Stimulated activated effector memory CD8-positive, alpha-beta T cell treated with anti-CD3 and anti-CD28 coated beads, Interleukin-12 subunit alpha, Interleukin-12 subunit beta, amount 100 ng/mL, for 72 hours (primary cell): ENCODE data around the gene CPNE2.
A peak's percentile ranks its signal among the peaks of the same experiment; 100 is the strongest.
"Not testable (repeated sequence)": the region's sequence is repeated elsewhere in the genome, so short reads cannot be mapped to it uniquely, and the experiment has no call there.

Source experiments
- ATAC-seq: fragments of 150-1000 bp; cut with Tn5 transposase; 2 replicates; pipeline ENCODE4 v1.10.0; 2021
- DNase-seq, 2 donors: peaks; one replicate each; pipeline ENCODE4 v3.0.0; 2021 to 2022; ENCODE audit warnings: low spot score in 2 of 2
- H3K27ac Mint-ChIP-seq: one replicate; pipeline ENCODE4 v1.8.0; 2022; ENCODE audit warnings: mild to moderate bottlenecking, mixed read lengths
- H3K36me3 Mint-ChIP-seq: one replicate; pipeline ENCODE4 v1.8.0; 2022; ENCODE audit warnings: mild to moderate bottlenecking, mixed read lengths
- H3K4me1 Mint-ChIP-seq: one replicate; pipeline ENCODE4 v1.8.0; 2022; ENCODE audit warnings: mixed read lengths
- H3K4me3 Mint-ChIP-seq: one replicate; pipeline ENCODE4 v1.8.0; 2022; ENCODE audit warnings: mild to moderate bottlenecking, mixed read lengths
- H3K9me3 Mint-ChIP-seq: one replicate; pipeline ENCODE4 v1.8.0; 2022; ENCODE audit warnings: mixed read lengths

The CPNE2 gene

DNA sequence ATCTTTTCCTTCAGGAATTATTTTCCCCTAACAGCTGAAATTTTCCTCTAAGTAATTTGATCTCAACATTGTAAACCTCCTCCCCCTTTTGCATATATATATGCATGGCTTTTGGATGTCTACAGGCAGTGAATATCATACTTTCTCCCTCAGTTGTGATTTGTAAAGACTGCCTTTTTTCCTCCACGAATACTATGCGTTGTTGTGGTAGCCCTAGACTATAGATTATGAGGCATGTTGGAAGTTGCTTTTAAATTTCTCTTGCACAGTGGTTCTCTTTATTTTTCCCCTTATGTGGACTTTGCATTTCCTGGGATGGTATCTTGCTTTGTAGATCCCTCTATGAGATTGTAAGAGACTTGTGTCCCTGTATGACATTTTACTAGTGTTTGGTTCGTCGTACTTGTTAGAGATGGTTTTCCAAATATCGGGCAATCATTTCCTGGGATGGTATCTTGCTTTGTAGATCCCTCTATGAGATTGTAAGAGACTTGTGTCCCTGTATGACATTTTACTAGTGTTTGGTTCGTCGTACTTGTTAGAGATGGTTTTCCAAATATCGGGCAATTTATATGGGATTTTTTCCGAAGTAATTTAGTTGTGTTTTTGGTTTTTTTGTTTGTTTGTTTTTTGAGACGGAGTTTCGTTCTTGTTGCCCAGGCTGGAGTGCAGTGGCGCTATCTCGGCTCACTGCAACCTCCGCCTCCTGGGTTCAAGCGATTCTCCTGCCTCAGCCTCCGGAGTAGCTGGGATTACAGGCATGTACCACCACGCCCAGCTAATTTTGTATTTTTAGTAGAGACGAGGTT, 95.7 kb downstream of the CPNE2 start:
- Mint-ChIP-seq H3K27ac (peak overlapping the region; percentile 99), H3K4me3 (peak overlapping the region; percentile 99), H3K36me3 (peaks cover 35% of the 10 kb centered on the region), H3K4me1 (peaks cover 42% of the 10 kb centered on the region)
- not testable (repeated sequence) for DNase-seq, ATAC-seq, H3K9me3 Mint-ChIP-seq

DNA sequence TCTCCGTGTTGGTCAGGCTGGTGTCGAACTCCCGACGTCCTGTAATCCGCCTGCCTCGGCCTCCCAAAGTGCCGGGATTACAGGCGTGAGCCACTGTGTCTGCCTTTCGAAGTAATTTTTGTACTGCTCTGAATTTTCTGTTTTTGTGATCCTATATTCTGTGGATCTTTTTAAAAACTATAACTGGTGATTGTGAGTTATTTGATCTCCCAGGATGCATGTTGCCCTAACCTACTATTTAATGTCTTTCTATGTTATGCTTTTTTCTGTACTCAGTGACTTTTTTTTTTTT, 96.3 kb downstream of the CPNE2 start:
- Mint-ChIP-seq H3K4me1 (peaks cover 41% of the 10 kb centered on the region), H3K27ac (no peak overlapping the region), H3K9me3 (no peaks in the 10 kb centered on the region), H3K4me3 (no peak overlapping the region), H3K36me3 (peaks cover 35% of the 10 kb centered on the region)
- ATAC-seq (no peak), DNase-seq (no peak)

DNA sequence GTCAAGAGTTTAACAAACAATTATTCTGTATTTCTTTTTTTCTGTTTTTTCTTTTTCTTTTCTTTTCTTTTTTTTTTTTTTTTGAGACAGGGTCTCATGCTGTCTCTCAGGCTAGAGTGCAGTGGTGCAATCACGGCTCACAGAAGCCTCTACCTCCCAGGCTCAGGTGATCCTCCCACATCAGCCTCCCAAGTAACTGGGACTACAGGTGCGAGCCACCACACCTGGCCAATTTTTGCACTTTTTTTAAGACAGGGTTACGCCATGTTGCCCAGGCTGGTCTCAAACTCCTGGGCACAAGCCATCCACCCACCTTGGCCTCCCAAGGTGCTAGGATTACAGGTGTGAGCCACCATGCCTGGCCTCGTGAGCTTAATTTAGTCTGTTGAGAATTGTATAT, 97.1 kb downstream of the CPNE2 start:
- H3K27ac Mint-ChIP-seq, DNase-seq, H3K4me3 Mint-ChIP-seq, ATAC-seq, H3K9me3 Mint-ChIP-seq: not testable (repeated sequence)
- H3K36me3 Mint-ChIP-seq, result peaks cover 35% of the 10 kb centered on the region
- peaks cover 39% of the 10 kb centered on the region for H3K4me1 Mint-ChIP-seq

DNA sequence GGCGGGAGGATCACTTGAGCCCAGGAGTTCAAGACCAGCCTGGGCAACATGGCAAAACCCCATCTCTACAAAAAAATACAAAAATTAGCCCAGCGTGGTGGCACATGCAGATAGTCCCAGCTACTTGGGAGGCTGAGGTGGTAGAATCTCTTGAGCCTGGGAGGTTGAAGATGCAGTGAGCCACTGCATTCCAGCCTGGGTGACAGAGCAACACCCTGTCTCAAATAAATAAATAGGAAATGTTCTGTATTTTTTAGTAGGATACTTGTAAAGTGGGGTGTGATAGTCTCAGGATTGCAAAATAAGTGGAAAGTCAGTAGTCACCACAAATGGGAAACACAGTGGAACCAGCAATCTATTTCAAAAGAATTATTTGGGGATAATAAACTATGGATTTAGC, 97.8 kb downstream of the CPNE2 start:
- ATAC-seq (no peak), DNase-seq (no peak)
- no peak overlapping the region for H3K4me3 Mint-ChIP-seq
- H3K9me3 Mint-ChIP-seq, result no peaks in the 10 kb centered on the region
- H3K36me3 Mint-ChIP-seq, result peaks cover 40% of the 10 kb centered on the region
- H3K4me1 Mint-ChIP-seq, result peaks cover 33% of the 10 kb centered on the region
- no peak overlapping the region for H3K27ac Mint-ChIP-seq

DNA sequence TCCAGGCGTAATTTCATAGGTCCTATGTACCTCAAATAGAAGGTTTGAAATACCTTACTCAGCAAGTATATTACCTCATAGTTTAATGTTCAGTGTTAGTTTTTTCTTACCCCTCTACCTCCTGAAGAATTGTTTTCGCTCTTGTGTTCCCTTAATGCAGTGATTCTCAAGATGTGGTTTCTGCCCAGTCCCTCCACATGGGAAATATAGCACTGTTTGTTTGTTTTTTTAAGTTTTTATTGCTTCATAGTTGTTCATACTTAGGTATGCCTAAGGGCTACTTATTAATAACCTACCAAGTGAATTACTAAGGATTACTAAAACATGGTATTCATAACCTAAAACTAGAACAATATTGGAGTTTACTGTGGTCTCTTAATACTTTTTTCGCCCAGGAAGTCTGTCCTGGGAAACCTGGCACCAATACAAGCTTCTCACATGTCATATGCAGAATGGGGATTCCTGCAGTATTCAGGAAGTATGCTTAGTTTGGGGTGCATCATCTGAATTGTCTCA, 98.7 kb downstream of the CPNE2 start:
- no peaks in the 10 kb centered on the region for H3K9me3 Mint-ChIP-seq
- ATAC-seq (no peak), DNase-seq (no peak)
- no peak overlapping the region for H3K27ac Mint-ChIP-seq
- peaks cover 31% of the 10 kb centered on the region for H3K36me3 Mint-ChIP-seq
- H3K4me3 Mint-ChIP-seq, result no peak overlapping the region
- H3K4me1 Mint-ChIP-seq, result peaks cover 30% of the 10 kb centered on the region

DNA sequence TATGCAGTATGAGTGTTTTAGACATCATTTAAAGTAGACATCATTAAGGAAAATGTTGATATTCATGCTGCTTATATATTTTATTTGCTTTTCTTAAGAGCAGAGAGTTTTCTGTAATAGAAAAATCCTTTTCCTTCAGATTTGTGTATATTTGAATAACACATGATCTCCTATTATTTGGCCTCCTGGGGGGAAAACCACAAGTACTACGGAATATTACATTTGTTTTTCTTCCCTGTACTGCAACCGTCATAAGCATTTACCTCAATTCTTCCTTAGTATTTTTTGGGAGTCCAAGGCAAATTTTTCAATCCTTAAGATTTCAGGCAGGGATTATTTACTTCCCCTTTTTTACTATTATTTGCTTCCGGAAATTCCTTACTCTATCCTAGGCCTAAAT, 99.8 kb downstream of the CPNE2 start:
- peaks cover 22% of the 10 kb centered on the region for H3K36me3 Mint-ChIP-seq
- DNase-seq, result no peak
- no peak overlapping the region for H3K27ac Mint-ChIP-seq
- H3K4me3 Mint-ChIP-seq, result no peak overlapping the region
- no peak for ATAC-seq
- no peaks in the 10 kb centered on the region for H3K9me3 Mint-ChIP-seq
- peaks cover 23% of the 10 kb centered on the region for H3K4me1 Mint-ChIP-seq

DNA sequence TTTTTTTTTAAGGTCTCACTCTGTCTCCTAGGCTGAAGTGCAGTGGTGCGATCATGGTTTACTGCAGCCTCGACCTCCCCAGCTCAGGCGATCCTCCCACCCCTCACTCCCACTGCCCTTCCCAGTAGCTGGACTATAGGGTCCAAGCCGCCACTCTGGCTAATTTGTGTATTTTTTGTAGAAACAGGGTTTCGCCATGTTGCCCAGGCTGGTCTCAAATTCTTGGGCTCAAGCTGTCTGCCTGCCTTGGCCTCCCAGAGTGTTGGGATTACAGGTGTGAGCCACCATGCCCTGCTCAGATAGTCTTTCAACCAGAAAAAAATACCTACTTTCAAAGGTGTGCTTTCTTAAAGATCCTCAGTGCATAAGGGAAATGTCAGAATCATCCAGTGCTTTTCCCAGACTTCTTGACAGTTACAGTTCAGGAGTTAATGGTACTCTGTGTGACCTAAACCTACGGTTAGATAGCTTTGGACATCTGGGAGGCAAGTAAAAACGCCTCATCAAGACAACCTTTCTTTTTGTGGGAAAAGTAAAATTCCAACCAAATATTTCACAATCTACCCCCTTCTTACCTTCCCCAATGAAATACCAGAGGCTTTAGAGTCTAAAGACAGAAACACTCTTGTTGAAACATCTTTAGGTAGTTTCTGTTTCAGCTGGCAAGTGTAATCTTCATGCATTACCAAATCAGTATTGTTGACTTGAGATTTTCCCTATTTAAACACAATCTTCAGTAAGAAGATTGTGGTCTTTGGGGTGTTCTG, 100.5 kb downstream of the CPNE2 start:
- Mint-ChIP-seq H3K4me3 (no peak overlapping the region), H3K36me3 (peaks cover 29% of the 10 kb centered on the region), H3K4me1 (peaks cover 16% of the 10 kb centered on the region), H3K27ac (no peak overlapping the region), H3K9me3 (no peaks in the 10 kb centered on the region)
- DNase-seq (no peak), ATAC-seq (no peak)

DNA sequence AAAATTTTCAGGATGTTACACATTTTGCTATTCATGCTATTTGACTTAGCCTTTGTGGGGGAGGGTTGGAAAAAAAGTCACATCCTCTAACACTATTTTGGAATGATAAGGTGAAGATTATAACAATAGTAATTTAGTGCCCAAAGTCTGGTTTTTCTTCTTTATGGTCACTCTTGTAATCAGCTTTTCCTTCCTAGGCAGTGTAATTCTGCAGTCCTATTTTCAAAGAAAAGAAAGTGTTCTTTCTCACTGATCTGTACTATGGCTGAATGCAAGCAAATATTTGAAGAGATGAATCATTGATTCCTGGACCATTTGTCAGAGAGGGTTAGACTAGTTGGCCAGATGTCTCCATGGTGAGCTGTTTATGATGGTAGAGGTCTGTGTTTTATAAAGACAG, 102.1 kb downstream of the CPNE2 start:
- no peak for ATAC-seq
- H3K27ac Mint-ChIP-seq, result no peak overlapping the region
- H3K4me1 Mint-ChIP-seq, result peaks cover 20% of the 10 kb centered on the region
- H3K4me3 Mint-ChIP-seq, result no peak overlapping the region
- H3K9me3 Mint-ChIP-seq, result no peaks in the 10 kb centered on the region
- H3K36me3 Mint-ChIP-seq, result peaks cover 33% of the 10 kb centered on the region
- no peak for DNase-seq

DNA sequence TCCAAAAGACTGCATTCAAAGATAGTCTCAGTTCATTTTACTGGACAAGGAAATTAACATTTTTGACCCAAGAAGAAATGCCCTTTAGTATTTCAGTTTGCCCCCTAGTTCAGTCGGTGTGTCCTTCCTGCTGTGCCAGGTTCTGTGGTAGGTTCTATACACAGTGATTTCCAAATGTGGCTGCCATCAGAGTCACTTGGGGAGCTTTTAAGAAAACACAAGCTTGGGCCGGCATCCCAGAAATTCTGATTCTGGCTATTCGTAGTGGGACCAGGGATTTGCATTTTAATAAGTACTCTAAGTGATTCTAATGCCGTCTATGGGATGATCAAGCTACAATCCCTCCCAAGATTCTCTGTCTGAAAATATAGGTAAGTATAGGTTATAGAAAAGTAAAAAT, 103.9 kb downstream of the CPNE2 start:
- no peak for DNase-seq
- no peak for ATAC-seq
- H3K4me3 Mint-ChIP-seq, result no peak overlapping the region
- peaks cover 14% of the 10 kb centered on the region for H3K4me1 Mint-ChIP-seq
- peaks cover 25% of the 10 kb centered on the region for H3K36me3 Mint-ChIP-seq
- no peaks in the 10 kb centered on the region for H3K9me3 Mint-ChIP-seq
- no peak overlapping the region for H3K27ac Mint-ChIP-seq

DNA sequence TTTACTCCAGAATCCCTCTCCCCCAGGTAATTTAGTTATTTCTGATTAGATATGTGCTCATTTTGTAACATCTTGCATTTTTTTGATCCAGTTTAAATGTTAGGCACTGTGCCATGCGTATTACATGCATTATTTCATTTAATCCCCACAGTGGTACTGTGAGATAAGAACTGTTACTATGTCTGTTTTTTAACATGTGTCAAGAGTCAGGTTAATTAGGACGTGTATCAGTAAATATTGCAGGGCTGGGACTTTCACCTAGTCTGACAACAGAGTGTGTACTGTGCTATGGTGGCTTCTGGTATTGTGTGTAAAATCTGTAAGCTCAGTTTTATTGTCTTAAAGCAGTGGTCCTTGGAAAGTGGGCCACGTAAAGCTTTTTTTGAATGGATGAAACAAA, 104.4 kb downstream of the CPNE2 start:
- Mint-ChIP-seq H3K4me1 (peaks cover 14% of the 10 kb centered on the region), H3K9me3 (no peaks in the 10 kb centered on the region), H3K27ac (no peak overlapping the region), H3K36me3 (peaks cover 25% of the 10 kb centered on the region), H3K4me3 (no peak overlapping the region)
- ATAC-seq (no peak), DNase-seq (no peak)
